K562 (cell line): ENCODE results near the gene CLSTN1. TPM values are rescaled to one million over a fixed set of nuclear protein-coding genes. Genes with fewer than 3 reads are reported as not detected.

Experiments used
- ATAC-seq: fragments of 200-7000 bp; cut with Tn5 transposase; 3 replicates; pipeline ENCODE4 v1.9.1; 2020; ENCODE audit warnings: moderate library complexity
- BruUV-seq: library from RNA; stranded (reverse); fragments of 400-500 nt; replicated peaks from 2 replicates; lab custom pipeline; 2021; lab: Mats Ljungman, UMichigan
- CTCF ChIA-PET: fragments of 300-600 bp; formaldehyde crosslinking; extraction: SDS; loops from one replicate; lab custom pipeline; 2021; ENCODE audit warnings: low intra/inter-chr PET ratio; lab: Yijun Ruan, JAX
- POLR2A ChIA-PET: fragments of 300-600, 350-650 bp; sonication (Branson Sonifier 250); formaldehyde crosslinking; extraction: SDS; loops from one replicate; lab custom pipeline; 2021; ENCODE audit warnings: antibody characterized with exemption, inconsistent platforms; lab: Yijun Ruan, JAX
- DNase-seq, 4 experiments: peaks; one replicate each; pipeline versions ENCODE4 v3.0.0 to v3.0.0-alpha.2; 2011 to 2018; ENCODE audit warnings: low spot score in 3 of 4, mixed read lengths in 3 of 4; ENCODE audit errors: extremely low read depth in 1 of 4
- FAIRE-seq: peaks from 2 replicates; lab custom pipeline; 2011; peaks lifted over from hg19 to GRCh38; lab: Jason Lieb, UNC
- H2AFZ ChIP-seq: 2 replicates; pipeline ENCODE4 v1.6.0; 2011; ENCODE audit warnings: low read depth, low read length, control low read depth, inconsistent platforms
- H3K27ac ChIP-seq: fragments of 200-600 bp; 3 replicates; pipeline ENCODE4 v1.8.0; 2011; ENCODE audit warnings: low read depth, mild to moderate bottlenecking, control low read depth, inconsistent platforms, low read length, moderate library complexity, mixed read lengths; ENCODE audit errors: extremely low read depth
- H3K27me3 ChIP-seq, 2 experiments: fragments of 300-600 bp in 1 of 2; 2 replicates in 1 of 2; 3 replicates in 1 of 2; pipeline versions ENCODE4 v1.6.0 to v1.8.0; 2011; ENCODE audit warnings: inconsistent platforms in 2 of 2, low read length in 2 of 2, mild to moderate bottlenecking in 1 of 2, mixed read lengths in 1 of 2, moderate library complexity in 1 of 2; ENCODE audit not compliant: control insufficient read depth in 2 of 2, insufficient read depth in 2 of 2
- H3K36me3 ChIP-seq: fragments of 300-600 bp; 3 replicates; pipeline ENCODE4 v1.8.0; 2011; ENCODE audit warnings: mild to moderate bottlenecking, low read length, inconsistent platforms; ENCODE audit not compliant: control insufficient read depth, insufficient read depth
- H3K4me1 ChIP-seq, 2 experiments: fragments of 200-600 bp in 1 of 2; replicated peaks in 1 of 2; 2 replicates in 1 of 2; 3 replicates in 1 of 2; pipeline versions ENCODE4 v1.5.1 to v1.8.0; 2011; ENCODE audit warnings: inconsistent platforms in 2 of 2, low read length in 2 of 2, mild to moderate bottlenecking in 1 of 2, mixed read lengths in 1 of 2, moderate library complexity in 1 of 2; ENCODE audit not compliant: control insufficient read depth in 2 of 2, insufficient read depth in 2 of 2
- H3K4me2 ChIP-seq: 2 replicates; pipeline ENCODE4 v1.6.1; 2011; ENCODE audit warnings: low read length, control low read depth, inconsistent platforms, mixed read lengths; ENCODE audit not compliant: insufficient read depth
- H3K4me3 ChIP-seq: fragments of 200-600 bp; sonication (generic), shearing (Covaris generic); 2 replicates; pipeline ENCODE4 v1.5.1; 2016; ENCODE audit warnings: control low read depth, inconsistent platforms
- H3K79me2 ChIP-seq: fragments of 200-600 bp; 3 replicates; pipeline ENCODE4 v1.8.0; 2011; ENCODE audit warnings: low read length, inconsistent platforms; ENCODE audit not compliant: control insufficient read depth, insufficient read depth
- H3K9ac ChIP-seq, 2 experiments: 2 replicates each; pipeline versions ENCODE4 v1.6.0 to v1.6.1; 2011; ENCODE audit warnings: low read depth in 2 of 2, low read length in 2 of 2, control low read depth in 1 of 2, inconsistent platforms in 1 of 2, mild to moderate bottlenecking in 1 of 2, mixed read lengths in 1 of 2; ENCODE audit not compliant: insufficient read depth in 1 of 2
- H3K9me1 ChIP-seq: one replicate; pipeline ENCODE4 v1.6.0; 2011; ENCODE audit warnings: inconsistent platforms, mild to moderate bottlenecking, low read length, moderate library complexity; ENCODE audit not compliant: control insufficient read depth, insufficient read depth
- H3K9me3 ChIP-seq: replicated peaks from 2 replicates; pipeline ENCODE4 v1.5.1; 2011; ENCODE audit warnings: low read depth, low read length, inconsistent platforms; ENCODE audit not compliant: control insufficient read depth, insufficient read depth
- H4K20me1 ChIP-seq: replicated peaks from 2 replicates; pipeline ENCODE4 v1.6.1; 2011; ENCODE audit warnings: low read length, inconsistent platforms, mixed read lengths; ENCODE audit not compliant: control insufficient read depth, insufficient read depth
- ARID2 ChIP-seq: fragments of 450-650 bp; IDR thresholded peaks from 2 replicates; pipeline ENCODE4 v1.6.1; 2017; ENCODE audit warnings: antibody characterized with exemption, mild to moderate bottlenecking
- ETV1 ChIP-seq: fragments of 450-650 bp; conservative IDR thresholded peaks from 2 replicates; pipeline ENCODE4 v1.6.1; 2016; ENCODE audit warnings: missing genetic modification characterization, control low read depth, low read depth, missing compliant biosample characterization
- HLTF ChIP-seq: fragments of 450-650 bp; IDR thresholded peaks from 2 replicates; pipeline ENCODE4 v1.6.1; 2016
- HSF4 ChIP-seq: fragments of 250-450 bp; sonication (Bioruptor Pico); IDR thresholded peaks from 2 replicates; pipeline ENCODE4 v2.1.2; 2022; ENCODE audit warnings: mild to moderate bottlenecking, moderate library complexity, borderline replicate concordance
- JUNB ChIP-seq: fragments of 450-650 bp; formaldehyde crosslinking; conservative IDR thresholded peaks from 2 replicates; pipeline ENCODE4 v1.4.0; 2020; ENCODE audit warnings: mild to moderate bottlenecking
- KAT2B ChIP-seq: IDR thresholded peaks from one replicate; pipeline ENCODE4 v1.6.1; 2012; ENCODE audit warnings: low read depth, mild to moderate bottlenecking, control low read depth, inconsistent platforms, low read length, moderate library complexity
- KLF6 ChIP-seq: fragments of 250-450 bp; sonication (Bioruptor Pico); IDR thresholded peaks from 2 replicates; pipeline ENCODE4 v1.4.0; 2020; ENCODE audit warnings: mild to moderate bottlenecking, moderate library complexity, borderline replicate concordance
- RCOR1 ChIP-seq, 2 experiments: IDR thresholded peaks; 2 replicates each; pipeline ENCODE4 v1.6.1; 2012; ENCODE audit warnings: low read depth in 2 of 2, low read length in 2 of 2, borderline replicate concordance in 1 of 2, improper control_type of control experiment in 1 of 2
- SRF ChIP-seq, 2 experiments: fragments of 250-450, 450-650 bp in 1 of 2; sonication (Bioruptor Pico) in 1 of 2; sonication (generic) in 1 of 2; formaldehyde crosslinking; IDR thresholded peaks; 2 replicates each; pipeline versions ENCODE4 v1.5.0 to v1.5.1; 2020 to 2022; ENCODE audit warnings: mild to moderate bottlenecking in 1 of 2, missing genetic modification reagents in 1 of 2
- WGBS: fragments of 100-300 bp; shearing (Covaris generic); methylation state at CpG from one replicate; pipeline ENCODE4 v1.1.6; 2016; ENCODE audit warnings: low coverage, mixed read lengths; ENCODE audit not compliant: insufficient coverage; ENCODE audit errors: missing lambda C conversion rate; 5-methylcytosine and 5-hydroxymethylcytosine counted together
- in situ Hi-C: fragments of 300-500 bp; cut with MboI; formaldehyde crosslinking; loops from 4 replicates; pipeline ENCODE4 v1.15.0; 2018; ENCODE audit warnings: inconsistent platforms, mixed read lengths
- intact Hi-C: fragments of 100-400 bp; cut with micrococcal nuclease; formaldehyde crosslinking; loops from 2 replicates; pipeline ENCODE4 v1.14.2; 2022
- polyA plus RNA-seq, 8 experiments: library from polyadenylated mRNA; depleted of rRNA in 4 of 8; stranded (reverse) in 5 of 8; unstranded in 3 of 8; fragments of >200 nt; fragmentation: Nextera tagmentation in 2 of 8; fragmentation: Illumina TruSeq in 1 of 8; extraction: Ambion mirVana in 2 of 8; extraction: Trizol in 1 of 8; gene quantifications; 2 replicates each; pipeline versions ENCODE4 v1.2.1 to v1.2.3, GENCODE V29; 2011 to 2014; ENCODE audit warnings: inconsistent platforms in 1 of 8, missing spikeins in 1 of 8
- total RNA-seq, 7 experiments: library from RNA; depleted of rRNA in 6 of 7; stranded (reverse); fragments of >200 nt in 6 of 7; fragmentation: Illumina TruSeq in 2 of 7; extraction: Trizol in 2 of 7; gene quantifications; 2 replicates each; pipeline versions ENCODE4 v1.2.1 to v1.2.3, GENCODE V29; 2011 to 2021; ENCODE audit warnings: low replicate concordance in 1 of 7
- TF ChIP-seq, protein P1 (sequence below): fragments of 450-650 bp; IDR thresholded peaks from 2 replicates; pipeline ENCODE4 v1.6.1; 2018; ENCODE audit not compliant: partially characterized antibody
- TF ChIP-seq, protein P2 (sequence below): sonication (generic); formaldehyde crosslinking; IDR thresholded peaks from 2 replicates; pipeline ENCODE4 v1.9.0; 2022; ENCODE audit warnings: mild to moderate bottlenecking, missing genetic modification reagents
- TF ChIP-seq, protein P3 (sequence below): fragments of 200-800 bp; sonication (Bioruptor generic); IDR thresholded peaks from 2 replicates; pipeline ENCODE4 v1.6.1; 2017; ENCODE audit warnings: missing genetic modification characterization, missing compliant biosample characterization
- TF ChIP-seq, protein P4 (sequence below): sonication (generic); formaldehyde crosslinking; IDR thresholded peaks from 2 replicates; pipeline ENCODE4 v1.5.0; 2020; ENCODE audit warnings: missing genetic modification reagents

CLSTN1 gene
- total and polyA plus RNA-seq, 9 of the 15 experiments (the other 6 are each of a cell fraction or from before 2014, with no cell fraction given), result 1.1 to 32.5 (median 13.3) TPM

DNA sequence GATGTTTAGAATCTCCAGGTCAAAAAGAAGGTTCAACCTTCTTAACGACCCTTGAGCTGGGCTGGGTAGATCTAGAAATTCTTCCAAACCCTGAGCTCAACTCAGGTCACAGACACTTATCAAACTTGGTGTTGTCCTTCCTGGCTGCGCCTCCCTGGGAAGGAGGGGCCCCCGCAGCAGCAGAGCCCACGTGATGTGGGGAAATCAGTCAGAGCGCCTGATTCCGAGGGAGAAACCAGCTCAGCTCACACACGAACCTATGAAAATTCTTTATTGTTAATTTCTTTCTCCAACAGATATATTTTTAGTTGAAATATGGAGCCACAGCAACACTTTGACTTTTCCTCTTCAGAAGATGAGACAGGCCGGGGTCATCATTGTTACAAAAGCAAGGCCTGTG lies 24.3 kb upstream of the CLSTN1 start:
- intact Hi-C loops (no loop called here), in situ Hi-C loops (no loop called here)
- H2AFZ ChIP-seq, result no peak overlapping the region
- H3K27me3 ChIP-seq, result no peaks in the 10 kb centered on the region
- 17% methylated on average over 8 of the region's 8 CpGs for WGBS
- FAIRE-seq, result peak; percentile 82
- no peak overlapping the region for H3K4me3 ChIP-seq
- H3K27ac ChIP-seq, result no peak overlapping the region
- ChIA-PET POLR2A (interaction anchor here (0.6 to 1.9 kb wide), 9 partner anchors 9 to 950 kb away, joined by 3 to 6 read pairs (median 3); no protein-coding TSS in a partner anchor), CTCF (no interaction called here)
- H3K4me1 ChIP-seq, result peaks cover 10 to 54% of the 10 kb centered on the region in 2 experiments; a peak in 4 of 5 replicates
- H3K4me2 ChIP-seq, result no peak overlapping the region
- H3K9me1 ChIP-seq, result no peaks in the 10 kb centered on the region
- no peaks in the 10 kb centered on the region for H3K9me3 ChIP-seq
- BruUV-seq, result no TSS peak
- no peaks in the 10 kb centered on the region for H3K36me3 ChIP-seq
- peak; percentile 41 for ATAC-seq
- no peaks in the 10 kb centered on the region for H4K20me1 ChIP-seq
- H3K9ac ChIP-seq, result 0 out of 4 replicates have a peak overlapping the region, but pooled peaks of 1 of the 2 experiments have one; percentile 53
- DNase-seq, result peak in 1 of 4 experiments; percentile 48
- TF ChIP-seq KAT2B (no peak), KLF6 (CRISPR knock-in tag) (no peak), HSF4 (CRISPR knock-in tag) (no peak), JUNB (no peak), RCOR1 (IDR thresholded peaks at IDR 0.05; ENCODE audit: borderline replicate concordance in 1 of 2, low read depth in 2 of 2, low read length in 2 of 2) (peak in 1 of 2 experiments; percentile 44; a peak in 1 of 4 replicates), ETV1 (tag) (peak; percentile 21; the same call in 1 of the 2 replicates), ARID2 (no peak), HLTF (no peak), SRF (CRISPR knock-in tag; IDR thresholded peaks at IDR 0.05) (peak in 1 of 2 experiments; percentile 66; a peak in 1 of 4 replicates)
- TF ChIP-seq, protein P1, sequence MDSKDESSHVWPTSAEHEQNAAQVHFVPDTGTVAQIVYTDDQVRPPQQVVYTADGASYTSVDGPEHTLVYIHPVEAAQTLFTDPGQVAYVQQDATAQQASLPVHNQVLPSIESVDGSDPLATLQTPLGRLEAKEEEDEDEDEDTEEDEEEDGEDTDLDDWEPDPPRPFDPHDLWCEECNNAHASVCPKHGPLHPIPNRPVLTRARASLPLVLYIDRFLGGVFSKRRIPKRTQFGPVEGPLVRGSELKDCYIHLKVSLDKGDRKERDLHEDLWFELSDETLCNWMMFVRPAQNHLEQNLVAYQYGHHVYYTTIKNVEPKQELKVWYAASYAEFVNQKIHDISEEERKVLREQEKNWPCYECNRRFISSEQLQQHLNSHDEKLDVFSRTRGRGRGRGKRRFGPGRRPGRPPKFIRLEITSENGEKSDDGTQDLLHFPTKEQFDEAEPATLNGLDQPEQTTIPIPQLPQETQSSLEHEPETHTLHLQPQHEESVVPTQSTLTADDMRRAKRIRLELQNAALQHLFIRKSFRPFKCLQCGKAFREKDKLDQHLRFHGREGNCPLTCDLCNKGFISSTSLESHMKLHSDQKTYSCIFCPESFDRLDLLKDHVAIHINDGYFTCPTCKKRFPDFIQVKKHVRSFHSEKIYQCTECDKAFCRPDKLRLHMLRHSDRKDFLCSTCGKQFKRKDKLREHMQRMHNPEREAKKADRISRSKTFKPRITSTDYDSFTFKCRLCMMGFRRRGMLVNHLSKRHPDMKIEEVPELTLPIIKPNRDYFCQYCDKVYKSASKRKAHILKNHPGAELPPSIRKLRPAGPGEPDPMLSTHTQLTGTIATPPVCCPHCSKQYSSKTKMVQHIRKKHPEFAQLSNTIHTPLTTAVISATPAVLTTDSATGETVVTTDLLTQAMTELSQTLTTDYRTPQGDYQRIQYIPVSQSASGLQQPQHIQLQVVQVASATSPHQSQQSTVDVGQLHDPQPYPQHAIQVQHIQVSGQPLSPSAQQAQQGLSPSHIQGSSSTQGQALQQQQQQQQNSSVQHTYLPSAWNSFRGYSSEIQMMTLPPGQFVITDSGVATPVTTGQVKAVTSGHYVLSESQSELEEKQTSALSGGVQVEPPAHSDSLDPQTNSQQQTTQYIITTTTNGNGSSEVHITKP, result peak; percentile 77
- TF ChIP-seq, protein P2, sequence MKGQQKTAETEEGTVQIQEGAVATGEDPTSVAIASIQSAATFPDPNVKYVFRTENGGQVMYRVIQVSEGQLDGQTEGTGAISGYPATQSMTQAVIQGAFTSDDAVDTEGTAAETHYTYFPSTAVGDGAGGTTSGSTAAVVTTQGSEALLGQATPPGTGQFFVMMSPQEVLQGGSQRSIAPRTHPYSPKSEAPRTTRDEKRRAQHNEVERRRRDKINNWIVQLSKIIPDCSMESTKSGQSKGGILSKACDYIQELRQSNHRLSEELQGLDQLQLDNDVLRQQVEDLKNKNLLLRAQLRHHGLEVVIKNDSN (CRISPR knock-in tag), result 0 out of 2 replicates have a peak, but pooled peaks have one; percentile 27
- TF ChIP-seq, protein P3, sequence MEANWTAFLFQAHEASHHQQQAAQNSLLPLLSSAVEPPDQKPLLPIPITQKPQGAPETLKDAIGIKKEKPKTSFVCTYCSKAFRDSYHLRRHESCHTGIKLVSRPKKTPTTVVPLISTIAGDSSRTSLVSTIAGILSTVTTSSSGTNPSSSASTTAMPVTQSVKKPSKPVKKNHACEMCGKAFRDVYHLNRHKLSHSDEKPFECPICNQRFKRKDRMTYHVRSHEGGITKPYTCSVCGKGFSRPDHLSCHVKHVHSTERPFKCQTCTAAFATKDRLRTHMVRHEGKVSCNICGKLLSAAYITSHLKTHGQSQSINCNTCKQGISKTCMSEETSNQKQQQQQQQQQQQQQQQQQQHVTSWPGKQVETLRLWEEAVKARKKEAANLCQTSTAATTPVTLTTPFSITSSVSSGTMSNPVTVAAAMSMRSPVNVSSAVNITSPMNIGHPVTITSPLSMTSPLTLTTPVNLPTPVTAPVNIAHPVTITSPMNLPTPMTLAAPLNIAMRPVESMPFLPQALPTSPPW (CRISPR knock-in tag), result peak; percentile 88
- TF ChIP-seq, protein P4, sequence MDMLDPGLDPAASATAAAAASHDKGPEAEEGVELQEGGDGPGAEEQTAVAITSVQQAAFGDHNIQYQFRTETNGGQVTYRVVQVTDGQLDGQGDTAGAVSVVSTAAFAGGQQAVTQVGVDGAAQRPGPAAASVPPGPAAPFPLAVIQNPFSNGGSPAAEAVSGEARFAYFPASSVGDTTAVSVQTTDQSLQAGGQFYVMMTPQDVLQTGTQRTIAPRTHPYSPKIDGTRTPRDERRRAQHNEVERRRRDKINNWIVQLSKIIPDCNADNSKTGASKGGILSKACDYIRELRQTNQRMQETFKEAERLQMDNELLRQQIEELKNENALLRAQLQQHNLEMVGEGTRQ (CRISPR knock-in tag), result peak; percentile 50
- TF ChIP-seq, all 486 proteins: peak for 7
- H3K79me2 ChIP-seq, result no peaks in the 10 kb centered on the region
